ENCODE measurements around the gene IL17RD. TPM values are rescaled to one million over a fixed set of nuclear protein-coding genes. Genes with fewer than 3 reads are reported as not detected.

Gene IL17RD
- total and polyA plus RNA-seq, 10 of the 15 experiments (the other 5 are each of a cell fraction or from before 2014, with no cell fraction given): 0.01 to 0.08 (median 0.04) TPM; not detected in 3

DNA sequence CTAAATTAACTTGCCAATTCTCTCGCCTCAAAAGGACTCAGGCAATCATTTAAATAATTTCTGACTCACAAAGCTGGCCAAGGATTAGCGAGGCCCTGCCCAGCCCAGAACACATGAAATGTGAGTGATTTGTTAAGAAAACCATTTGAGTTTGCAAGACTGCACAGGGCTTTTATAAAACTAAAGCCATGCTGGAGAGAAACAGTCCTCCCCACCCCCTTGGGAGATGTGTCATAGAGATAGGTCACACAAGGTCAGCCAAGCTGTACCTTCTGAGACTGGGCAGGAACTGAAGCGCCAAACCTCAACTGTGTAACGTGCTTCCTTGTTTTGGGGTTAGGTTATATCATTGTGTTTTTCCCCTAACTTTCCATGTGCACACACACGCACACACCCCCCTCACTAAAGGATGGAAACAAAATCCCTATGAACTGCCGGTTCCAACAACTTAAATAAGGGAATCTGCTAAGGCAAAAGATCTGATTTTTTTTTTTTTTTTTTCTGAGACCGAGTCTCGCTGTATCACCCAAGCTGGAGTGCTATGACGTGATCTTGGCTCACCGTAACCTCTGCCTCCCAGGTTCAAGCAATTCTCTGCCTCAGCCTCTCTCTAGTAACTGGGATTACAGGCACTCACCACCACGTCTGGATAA is 96.6 kb downstream of the IL17RD start (continued):
- TF ChIP-seq, protein P1, sequence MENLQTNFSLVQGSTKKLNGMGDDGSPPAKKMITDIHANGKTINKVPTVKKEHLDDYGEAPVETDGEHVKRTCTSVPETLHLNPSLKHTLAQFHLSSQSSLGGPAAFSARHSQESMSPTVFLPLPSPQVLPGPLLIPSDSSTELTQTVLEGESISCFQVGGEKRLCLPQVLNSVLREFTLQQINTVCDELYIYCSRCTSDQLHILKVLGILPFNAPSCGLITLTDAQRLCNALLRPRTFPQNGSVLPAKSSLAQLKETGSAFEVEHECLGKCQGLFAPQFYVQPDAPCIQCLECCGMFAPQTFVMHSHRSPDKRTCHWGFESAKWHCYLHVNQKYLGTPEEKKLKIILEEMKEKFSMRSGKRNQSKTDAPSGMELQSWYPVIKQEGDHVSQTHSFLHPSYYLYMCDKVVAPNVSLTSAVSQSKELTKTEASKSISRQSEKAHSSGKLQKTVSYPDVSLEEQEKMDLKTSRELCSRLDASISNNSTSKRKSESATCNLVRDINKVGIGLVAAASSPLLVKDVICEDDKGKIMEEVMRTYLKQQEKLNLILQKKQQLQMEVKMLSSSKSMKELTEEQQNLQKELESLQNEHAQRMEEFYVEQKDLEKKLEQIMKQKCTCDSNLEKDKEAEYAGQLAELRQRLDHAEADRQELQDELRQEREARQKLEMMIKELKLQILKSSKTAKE (IDR thresholded peaks at IDR 0.05; ENCODE audit: low read depth, poor library complexity, severe bottlenecking): peak; percentile 88
- TF ChIP-seq ESRRA (IDR thresholded peaks at IDR 0.05; ENCODE audit: low read length) (peak; percentile 91), POLR2AphosphoS5 (IDR thresholded peaks at IDR 0.05; ENCODE audit: low read length) (no peak), MTA3 (IDR thresholded peaks at IDR 0.05; ENCODE audit: borderline replicate concordance, low read length) (peak; percentile 79; the same call in 1 of the 2 replicates), CEBPB (IDR thresholded peaks at IDR 0.05; ENCODE audit: borderline replicate concordance in 1 of 2, low read depth in 2 of 2, low read length in 2 of 2) (peak in 1 of 2 experiments; percentile 74; a peak in 1 of 4 replicates), TCF3 (IDR thresholded peaks at IDR 0.05; ENCODE audit: borderline replicate concordance, insufficient read depth, low read depth, low read length) (no peak), SP1 (IDR thresholded peaks at IDR 0.05; ENCODE audit: low read depth, low read length) (peak; percentile 78), IKZF2 (IDR thresholded peaks at IDR 0.05) (peak; percentile 98), EED (IDR thresholded peaks at IDR 0.05; ENCODE audit: low read depth) (peak; percentile 98), CBFB (IDR thresholded peaks at IDR 0.05; ENCODE audit: low read depth) (peak; percentile 85), CHD2 (IDR thresholded peaks at IDR 0.05; ENCODE audit: borderline replicate concordance, low read depth, low read length) (peak; percentile 82; the same call in 1 of the 2 replicates), MEF2B (IDR thresholded peaks at IDR 0.05; ENCODE audit: partially characterized antibody, poor library complexity, severe bottlenecking) (peak; percentile 92), WRNIP1 (IDR thresholded peaks at IDR 0.05; ENCODE audit: borderline replicate concordance, low read depth, low read length) (no peak), POU2F2 (IDR thresholded peaks at IDR 0.05; ENCODE audit: borderline replicate concordance, low read depth, low read length) (peak; percentile 80; the same call in 2 of the 3 replicates)
- TF ChIP-seq, protein P2, sequence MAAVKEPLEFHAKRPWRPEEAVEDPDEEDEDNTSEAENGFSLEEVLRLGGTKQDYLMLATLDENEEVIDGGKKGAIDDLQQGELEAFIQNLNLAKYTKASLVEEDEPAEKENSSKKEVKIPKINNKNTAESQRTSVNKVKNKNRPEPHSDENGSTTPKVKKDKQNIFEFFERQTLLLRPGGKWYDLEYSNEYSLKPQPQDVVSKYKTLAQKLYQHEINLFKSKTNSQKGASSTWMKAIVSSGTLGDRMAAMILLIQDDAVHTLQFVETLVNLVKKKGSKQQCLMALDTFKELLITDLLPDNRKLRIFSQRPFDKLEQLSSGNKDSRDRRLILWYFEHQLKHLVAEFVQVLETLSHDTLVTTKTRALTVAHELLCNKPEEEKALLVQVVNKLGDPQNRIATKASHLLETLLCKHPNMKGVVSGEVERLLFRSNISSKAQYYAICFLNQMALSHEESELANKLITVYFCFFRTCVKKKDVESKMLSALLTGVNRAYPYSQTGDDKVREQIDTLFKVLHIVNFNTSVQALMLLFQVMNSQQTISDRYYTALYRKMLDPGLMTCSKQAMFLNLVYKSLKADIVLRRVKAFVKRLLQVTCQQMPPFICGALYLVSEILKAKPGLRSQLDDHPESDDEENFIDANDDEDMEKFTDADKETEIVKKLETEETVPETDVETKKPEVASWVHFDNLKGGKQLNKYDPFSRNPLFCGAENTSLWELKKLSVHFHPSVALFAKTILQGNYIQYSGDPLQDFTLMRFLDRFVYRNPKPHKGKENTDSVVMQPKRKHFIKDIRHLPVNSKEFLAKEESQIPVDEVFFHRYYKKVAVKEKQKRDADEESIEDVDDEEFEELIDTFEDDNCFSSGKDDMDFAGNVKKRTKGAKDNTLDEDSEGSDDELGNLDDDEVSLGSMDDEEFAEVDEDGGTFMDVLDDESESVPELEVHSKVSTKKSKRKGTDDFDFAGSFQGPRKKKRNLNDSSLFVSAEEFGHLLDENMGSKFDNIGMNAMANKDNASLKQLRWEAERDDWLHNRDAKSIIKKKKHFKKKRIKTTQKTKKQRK (IDR thresholded peaks at IDR 0.05; ENCODE audit: low read depth, low read length): no peak
- TF ChIP-seq, protein P3, sequence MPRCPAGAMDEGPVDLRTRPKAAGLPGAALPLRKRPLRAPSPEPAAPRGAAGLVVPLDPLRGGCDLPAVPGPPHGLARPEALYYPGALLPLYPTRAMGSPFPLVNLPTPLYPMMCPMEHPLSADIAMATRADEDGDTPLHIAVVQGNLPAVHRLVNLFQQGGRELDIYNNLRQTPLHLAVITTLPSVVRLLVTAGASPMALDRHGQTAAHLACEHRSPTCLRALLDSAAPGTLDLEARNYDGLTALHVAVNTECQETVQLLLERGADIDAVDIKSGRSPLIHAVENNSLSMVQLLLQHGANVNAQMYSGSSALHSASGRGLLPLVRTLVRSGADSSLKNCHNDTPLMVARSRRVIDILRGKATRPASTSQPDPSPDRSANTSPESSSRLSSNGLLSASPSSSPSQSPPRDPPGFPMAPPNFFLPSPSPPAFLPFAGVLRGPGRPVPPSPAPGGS (IDR thresholded peaks at IDR 0.05; ENCODE audit: borderline replicate concordance, insufficient read depth, low read depth, low read length, poor library complexity, severe bottlenecking): peak; percentile 78
- TF ChIP-seq, protein P4, sequence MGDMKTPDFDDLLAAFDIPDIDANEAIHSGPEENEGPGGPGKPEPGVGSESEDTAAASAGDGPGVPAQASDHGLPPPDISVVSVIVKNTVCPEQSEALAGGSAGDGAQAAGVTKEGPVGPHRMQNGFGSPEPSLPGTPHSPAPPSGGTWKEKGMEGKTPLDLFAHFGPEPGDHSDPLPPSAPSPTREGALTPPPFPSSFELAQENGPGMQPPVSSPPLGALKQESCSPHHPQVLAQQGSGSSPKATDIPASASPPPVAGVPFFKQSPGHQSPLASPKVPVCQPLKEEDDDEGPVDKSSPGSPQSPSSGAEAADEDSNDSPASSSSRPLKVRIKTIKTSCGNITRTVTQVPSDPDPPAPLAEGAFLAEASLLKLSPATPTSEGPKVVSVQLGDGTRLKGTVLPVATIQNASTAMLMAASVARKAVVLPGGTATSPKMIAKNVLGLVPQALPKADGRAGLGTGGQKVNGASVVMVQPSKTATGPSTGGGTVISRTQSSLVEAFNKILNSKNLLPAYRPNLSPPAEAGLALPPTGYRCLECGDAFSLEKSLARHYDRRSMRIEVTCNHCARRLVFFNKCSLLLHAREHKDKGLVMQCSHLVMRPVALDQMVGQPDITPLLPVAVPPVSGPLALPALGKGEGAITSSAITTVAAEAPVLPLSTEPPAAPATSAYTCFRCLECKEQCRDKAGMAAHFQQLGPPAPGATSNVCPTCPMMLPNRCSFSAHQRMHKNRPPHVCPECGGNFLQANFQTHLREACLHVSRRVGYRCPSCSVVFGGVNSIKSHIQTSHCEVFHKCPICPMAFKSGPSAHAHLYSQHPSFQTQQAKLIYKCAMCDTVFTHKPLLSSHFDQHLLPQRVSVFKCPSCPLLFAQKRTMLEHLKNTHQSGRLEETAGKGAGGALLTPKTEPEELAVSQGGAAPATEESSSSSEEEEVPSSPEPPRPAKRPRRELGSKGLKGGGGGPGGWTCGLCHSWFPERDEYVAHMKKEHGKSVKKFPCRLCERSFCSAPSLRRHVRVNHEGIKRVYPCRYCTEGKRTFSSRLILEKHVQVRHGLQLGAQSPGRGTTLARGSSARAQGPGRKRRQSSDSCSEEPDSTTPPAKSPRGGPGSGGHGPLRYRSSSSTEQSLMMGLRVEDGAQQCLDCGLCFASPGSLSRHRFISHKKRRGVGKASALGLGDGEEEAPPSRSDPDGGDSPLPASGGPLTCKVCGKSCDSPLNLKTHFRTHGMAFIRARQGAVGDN (IDR thresholded peaks at IDR 0.05): peak; percentile 66; the same call in 1 of the 2 replicates

All from GM12878 (cell line).